RWPE2 (cell line): ENCODE results near the gene ADIPOR1.
"Not testable (repeated sequence)": the region's sequence is repeated elsewhere in the genome, so short reads cannot be mapped to it uniquely, and the experiment has no call there.

Experiments
- ATAC-seq: fragments of 200-7000 bp; cut with Tn5 transposase; 3 replicates; pipeline ENCODE4 v1.9.1; 2021; ENCODE audit warnings: low read depth
- DNase-seq: peaks from one replicate; pipeline ENCODE4 v3.0.0-alpha.2; 2020; ENCODE audit warnings: low spot score
- H3K27ac ChIP-seq: fragments of 450-650 bp; 2 replicates; pipeline ENCODE4 v1.5.1; 2017; ENCODE audit warnings: mild to moderate bottlenecking; ENCODE audit not compliant: poor library complexity, severe bottlenecking
- H3K27me3 ChIP-seq: fragments of 250-450 bp; sonication (Bioruptor Pico); 2 replicates; pipeline ENCODE4 v1.5.1; 2021; ENCODE audit warnings: mild to moderate bottlenecking, moderate library complexity; ENCODE audit not compliant: insufficient read depth, poor library complexity, severe bottlenecking
- H3K36me3 ChIP-seq: fragments of 250-450 bp; sonication (Bioruptor Pico); 2 replicates; pipeline ENCODE4 v1.5.1; 2020; ENCODE audit warnings: low read depth, mild to moderate bottlenecking, moderate library complexity
- H3K4me1 ChIP-seq: fragments of 250-450 bp; sonication (Bioruptor Pico); 2 replicates; pipeline ENCODE4 v1.5.1; 2021; ENCODE audit warnings: mild to moderate bottlenecking, moderate library complexity; ENCODE audit not compliant: insufficient read depth, poor library complexity, severe bottlenecking
- H3K4me3 ChIP-seq: fragments of 250-450 bp; sonication (Bioruptor Pico); 2 replicates; pipeline ENCODE4 v1.5.1; 2021; ENCODE audit warnings: mild to moderate bottlenecking, moderate library complexity; ENCODE audit not compliant: severe bottlenecking
- H3K9me3 ChIP-seq: fragments of 250-450 bp; sonication (Bioruptor Pico); 2 replicates; pipeline ENCODE4 v1.5.1; 2021; ENCODE audit warnings: mild to moderate bottlenecking, moderate library complexity; ENCODE audit not compliant: severe bottlenecking
- CTCF ChIP-seq: fragments of 450-650 bp; IDR thresholded peaks from one replicate; pipeline ENCODE4 v1.5.1; 2017; ENCODE audit warnings: mild to moderate bottlenecking, moderate library complexity; ENCODE audit not compliant: poor library complexity, severe bottlenecking

Gene ADIPOR1

GRCh38 chr1:202905331-202905730, 52.8 kb downstream of the ADIPOR1 start:
- H3K4me3 ChIP-seq = no peak overlapping the region
- no peak for TF ChIP-seq CTCF
- ATAC-seq (no peak), DNase-seq (no peak)
- peaks cover 69% of the 10 kb centered on the region for H3K36me3 ChIP-seq
- no peaks in the 10 kb centered on the region for H3K27me3 ChIP-seq
- no peaks in the 10 kb centered on the region for H3K9me3 ChIP-seq
- H3K4me1 ChIP-seq = no peaks in the 10 kb centered on the region
- H3K27ac ChIP-seq = no peak overlapping the region

- H3K27me3 ChIP-seq, DNase-seq, H3K4me3 ChIP-seq, H3K9me3 ChIP-seq, H3K4me1 ChIP-seq, H3K27ac ChIP-seq, ATAC-seq: not testable (repeated sequence)
- H3K36me3 ChIP-seq = peaks cover 62% of the 10 kb centered on the region
Measured at GRCh38 chr1:202903808-202904207, 54.3 kb downstream of the ADIPOR1 start.

GRCh38 chr1:202901555-202901954, 56.6 kb downstream of the ADIPOR1 start:
- Histone ChIP-seq H3K9me3 (no peaks in the 10 kb centered on the region), H3K36me3 (peaks cover 58% of the 10 kb centered on the region), H3K4me1 (no peaks in the 10 kb centered on the region), H3K27me3 (no peaks in the 10 kb centered on the region), H3K4me3 (no peak overlapping the region), H3K27ac (no peak overlapping the region)
- ATAC-seq (no peak), DNase-seq (no peak)
- TF ChIP-seq CTCF = no peak

GRCh38 chr1:202892501-202892900, 65.6 kb downstream of the ADIPOR1 start:
- Histone ChIP-seq H3K27me3 (no peaks in the 10 kb centered on the region), H3K27ac (no peak overlapping the region), H3K36me3 (peaks cover 54% of the 10 kb centered on the region), H3K4me3 (no peak overlapping the region), H3K9me3 (no peaks in the 10 kb centered on the region), H3K4me1 (peaks cover 7% of the 10 kb centered on the region)
- DNase-seq (no peak), ATAC-seq (no peak)
- no peak for TF ChIP-seq CTCF
